Activated T-helper 1 cell treated with Interleukin-2 at 50 U/mL for 16 hours (primary cell): Measurements from ENCODE around the gene BHLHE41.

Experiments used
- DNase-seq: peaks from one replicate; pipeline ENCODE4 v3.0.0-alpha.2; 2020; ENCODE audit warnings: low read depth

BHLHE41 gene

DNA sequence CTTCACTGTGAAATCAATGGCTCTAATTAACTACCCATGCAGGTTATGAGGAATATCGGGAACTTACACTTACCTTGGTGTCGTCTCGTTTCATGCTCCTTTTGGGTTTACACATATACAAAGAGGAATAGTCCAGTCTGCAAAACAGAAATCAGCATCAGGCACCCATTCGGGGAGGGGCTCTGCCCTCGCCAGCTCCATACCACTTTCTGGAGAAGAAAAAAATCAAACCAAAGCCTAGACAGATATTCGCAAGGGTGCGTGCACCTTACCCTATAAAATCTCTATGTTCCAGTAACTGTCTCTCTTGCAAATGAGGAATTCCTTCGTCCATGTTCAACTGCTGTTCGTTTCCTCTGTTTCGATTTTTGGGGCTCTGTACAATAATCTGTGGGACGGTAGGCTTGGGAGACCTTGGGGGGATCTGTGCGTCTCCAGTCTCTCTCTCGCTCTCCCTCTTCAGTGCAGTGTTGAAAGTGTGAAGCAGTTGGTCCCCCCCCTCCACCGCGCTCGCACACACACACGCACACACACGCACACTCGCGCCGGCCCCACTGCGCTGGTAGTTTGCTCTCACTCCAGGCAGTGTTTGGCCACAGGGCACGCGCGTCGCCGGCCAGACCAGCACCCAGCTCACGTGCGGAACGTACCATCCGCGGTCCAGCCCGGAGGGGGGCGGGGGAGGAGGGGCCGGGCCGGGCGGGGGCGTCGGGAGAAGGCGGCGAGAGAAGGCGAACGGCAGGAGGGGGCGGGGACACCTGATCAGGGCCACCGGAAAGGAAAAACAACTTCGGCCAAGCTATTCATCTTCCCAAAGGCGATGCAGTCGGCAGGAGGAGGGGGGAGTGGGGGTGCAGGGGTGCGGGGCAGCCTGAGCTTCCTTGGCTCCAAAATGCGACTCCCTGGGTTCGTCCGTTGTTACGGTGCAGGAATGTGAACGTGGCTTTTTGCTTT is at the start of gene BHLHE41:
BHLHE41 (minus strand) TSS at position 592 of the 954 bp plus-strand sequence; CDS start at position 334, 258 bp downstream.
- no peak for DNase-seq

GRCh38 chr12:26172946-26173552 is 48.2 kb upstream of the BHLHE41 start:
- DNase-seq, result no peak

DNA sequence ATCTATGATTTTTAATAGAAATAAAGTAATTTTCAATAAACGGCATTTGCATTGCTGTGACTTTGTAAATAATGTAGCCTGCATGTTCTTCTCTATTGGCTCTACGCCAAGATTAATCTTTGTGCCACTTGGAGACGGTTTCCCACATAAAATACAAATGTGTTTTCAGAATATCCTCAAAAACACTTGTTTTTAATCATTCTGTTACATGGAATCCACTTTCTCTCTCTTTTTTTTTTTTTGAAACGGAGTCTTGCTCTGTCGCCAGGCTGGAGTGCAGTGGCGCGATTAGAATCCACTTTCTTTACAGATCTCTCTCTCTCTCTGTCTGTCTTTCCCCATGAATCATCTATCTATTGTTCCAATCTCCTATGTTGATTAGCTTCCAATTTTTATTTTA is 47.7 kb upstream of the BHLHE41 start:
- no peak for DNase-seq

DNA sequence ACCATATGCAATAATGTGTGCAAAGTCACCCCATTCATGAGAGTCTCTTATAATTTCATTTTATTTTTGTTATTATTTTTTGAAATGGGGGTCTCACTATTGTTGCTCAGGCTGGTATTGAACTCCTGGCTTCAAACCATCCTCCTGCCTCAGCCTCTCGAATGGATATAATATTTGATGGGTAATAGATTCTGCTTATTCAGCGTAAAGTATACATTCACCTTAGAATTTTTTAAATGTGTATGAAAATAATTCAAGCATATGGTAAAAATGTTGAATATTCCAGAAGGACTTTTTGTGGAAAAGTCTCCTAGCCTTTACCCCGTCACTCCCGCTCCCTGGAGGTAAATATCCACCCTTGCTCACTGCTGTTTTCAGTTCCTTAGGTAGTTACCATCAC is 47.2 kb upstream of the BHLHE41 start:
- no peak for DNase-seq

DNA sequence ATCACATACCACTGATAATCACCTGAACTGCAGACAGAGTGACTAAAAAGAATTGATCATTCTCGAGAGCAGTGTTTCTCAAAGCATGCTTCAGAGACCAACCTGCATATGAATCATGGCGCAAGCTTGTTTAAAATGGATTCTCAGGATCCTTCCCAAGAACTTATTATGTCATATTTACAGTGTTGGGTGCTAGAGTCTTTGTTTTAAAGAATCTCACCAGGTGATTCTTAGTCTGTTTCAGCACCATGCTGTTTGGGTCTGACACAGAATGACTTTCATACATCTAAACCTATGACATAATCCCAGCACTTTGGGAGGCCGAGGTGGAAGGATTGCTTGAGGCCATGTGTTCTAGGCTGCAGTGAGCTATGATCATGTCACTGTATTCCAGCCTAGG is 39.3 kb upstream of the BHLHE41 start:
- DNase-seq, result no peak

- no peak for DNase-seq
Measured at GRCh38 chr12:26162905-26163304, 38.1 kb upstream of the BHLHE41 start.

- no peak for DNase-seq
Measured at GRCh38 chr12:26162174-26162573, 37.3 kb upstream of the BHLHE41 start.

GRCh38 chr12:26158078-26158764 is 33.4 kb upstream of the BHLHE41 start:
- no peak for DNase-seq

GRCh38 chr12:26157001-26157400 is 32.2 kb upstream of the BHLHE41 start:
- no peak for DNase-seq

- no peak for DNase-seq
Measured at GRCh38 chr12:26156201-26156871, 31.5 kb upstream of the BHLHE41 start.

DNA sequence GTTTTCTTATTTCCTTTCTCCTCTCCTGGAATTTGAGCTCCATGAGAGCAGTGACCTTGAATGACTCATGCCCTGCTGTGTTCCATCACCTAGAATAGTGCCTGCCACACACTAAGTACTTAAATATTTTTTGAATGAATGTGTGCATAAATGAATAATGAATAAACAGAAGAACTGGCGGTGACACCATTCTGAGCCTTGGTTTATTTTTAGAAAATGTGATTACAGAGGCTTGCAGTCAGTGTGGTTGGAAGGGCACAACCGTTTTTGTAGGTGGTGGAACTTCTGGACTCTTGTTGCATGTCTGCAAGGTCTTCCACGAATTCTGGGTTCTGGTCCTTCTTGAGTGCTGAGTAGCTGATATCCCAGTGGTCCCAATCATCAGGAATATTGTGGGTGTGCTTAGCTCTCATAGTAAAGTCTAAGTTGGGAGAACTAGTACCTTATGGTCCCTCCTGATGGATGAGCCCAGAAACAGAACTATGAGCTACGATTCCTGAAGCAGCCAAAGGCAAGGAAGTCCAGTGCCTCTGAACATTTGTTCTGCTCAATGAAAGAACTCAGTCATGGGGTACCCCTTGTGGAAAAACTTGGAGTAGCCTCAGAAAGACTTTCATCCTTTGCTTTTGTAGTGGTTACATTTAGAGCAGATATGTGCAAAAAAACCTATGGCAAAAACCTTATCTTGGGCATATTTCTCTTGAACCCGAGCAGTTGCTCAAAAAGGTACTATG is 28.8 kb upstream of the BHLHE41 start:
- no peak for DNase-seq

DNA sequence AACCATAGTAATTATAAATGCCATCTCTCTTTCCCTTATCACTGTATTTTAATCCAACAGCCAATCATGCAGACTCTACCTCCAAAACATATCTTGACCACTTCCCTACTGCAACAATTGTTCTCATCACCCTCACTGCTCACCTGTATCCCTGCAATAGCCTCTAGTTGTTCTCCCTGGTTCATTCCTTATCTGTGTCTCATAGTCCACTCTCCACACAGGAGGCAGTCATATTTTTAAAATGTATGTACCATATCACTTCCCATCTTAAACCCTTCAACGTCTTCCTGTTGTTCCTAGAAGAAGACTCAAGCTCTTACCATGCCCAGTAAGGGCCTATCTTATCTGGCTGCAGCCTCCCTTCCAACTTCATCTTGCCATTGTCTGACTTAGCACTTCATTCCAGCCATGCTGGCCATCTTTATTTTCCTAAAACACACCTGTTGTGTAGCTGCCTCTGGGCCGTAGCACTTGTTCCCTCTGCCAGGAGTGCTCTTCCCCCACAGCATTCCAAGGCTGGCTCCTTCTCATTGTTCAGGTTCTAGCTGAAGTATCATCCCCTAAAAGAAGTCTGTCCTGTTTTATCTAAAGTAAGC is 27.8 kb upstream of the BHLHE41 start:
- DNase-seq, result no peak

GRCh38 chr12:26150736-26151450 is 26.1 kb upstream of the BHLHE41 start:
- DNase-seq, result no peak

- DNase-seq, result no peak
Measured at GRCh38 chr12:26149968-26150500, 25.2 kb upstream of the BHLHE41 start.

- DNase-seq, result no peak
Measured at GRCh38 chr12:26148291-26148690, 23.5 kb upstream of the BHLHE41 start.

- no peak for DNase-seq
Measured at GRCh38 chr12:26143291-26143690, 18.5 kb upstream of the BHLHE41 start.

DNA sequence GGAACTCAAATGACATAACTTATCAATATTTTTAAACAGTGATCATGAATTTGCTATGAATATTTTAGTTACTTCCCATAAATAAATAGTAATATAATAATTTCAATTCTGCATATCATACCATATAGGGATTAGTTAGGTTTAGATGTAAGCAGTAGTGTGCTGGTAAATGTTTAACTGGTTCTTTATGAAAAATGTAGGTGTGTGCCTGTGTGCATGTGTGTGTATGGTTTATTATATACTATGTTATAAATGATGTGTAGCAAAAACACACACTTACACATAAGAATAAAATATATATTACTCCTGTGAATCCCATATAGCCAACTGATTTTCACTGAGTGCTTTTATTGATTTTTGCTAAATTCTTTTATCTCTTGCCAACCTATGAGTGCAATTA is 14.0 kb upstream of the BHLHE41 start:
- no peak for DNase-seq

- no peak for DNase-seq
Measured at GRCh38 chr12:26136688-26137087, 11.9 kb upstream of the BHLHE41 start.

DNA sequence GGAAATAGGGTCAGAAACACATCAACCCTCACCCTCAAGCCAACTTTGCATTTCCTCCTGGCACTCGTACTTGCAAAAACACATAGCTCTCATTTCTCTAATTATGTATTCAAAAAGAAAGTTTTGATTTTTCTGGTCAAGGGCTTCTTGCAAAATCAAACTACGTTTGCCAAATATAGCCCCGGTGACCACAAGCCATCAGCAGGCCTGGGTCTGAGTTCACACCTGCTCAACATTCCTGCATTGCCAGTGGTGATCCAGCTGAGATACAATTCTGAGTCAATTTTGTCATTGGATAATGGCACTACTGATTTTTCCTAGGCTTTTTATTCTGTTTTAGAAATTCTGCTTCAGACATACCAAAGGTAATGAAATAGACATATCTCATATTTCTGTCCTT is 10.7 kb upstream of the BHLHE41 start:
- no peak for DNase-seq

DNA sequence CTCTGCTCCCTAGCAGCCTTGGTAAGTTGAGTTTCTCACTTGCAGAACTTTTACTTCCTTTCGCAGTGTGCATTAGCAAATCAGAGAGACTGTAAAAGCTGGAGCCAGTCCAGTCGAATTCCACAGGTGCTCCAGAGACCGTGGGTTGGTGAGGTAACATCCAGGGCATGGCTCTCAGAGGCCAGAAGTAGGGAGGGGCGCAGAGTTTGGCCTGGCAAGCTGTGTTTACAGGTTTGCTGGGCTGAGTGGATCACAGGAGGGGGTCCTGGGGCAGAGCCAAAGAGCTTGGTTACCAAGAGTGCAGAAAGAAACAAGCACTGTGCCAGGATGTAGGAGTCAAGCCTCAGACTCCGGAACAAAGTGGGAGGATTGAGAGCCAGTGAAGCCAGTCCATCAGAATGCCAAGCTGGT is 10.2 kb upstream of the BHLHE41 start:
- no peak for DNase-seq
